Thoracic aorta (tissue), 2 donors: Measurements from ENCODE around the gene EIF3A. TPM values are rescaled to one million over a fixed set of nuclear protein-coding genes. Genes with fewer than 3 reads are reported as not detected.
"Not testable (repeated sequence)": the region's sequence is repeated elsewhere in the genome, so short reads cannot be mapped to it uniquely, and the experiment has no call there.

Experiments used
- ATAC-seq: fragments of 150-250 bp; one replicate; pipeline ENCODE4 v1.8.0; 2017; ENCODE audit warnings: low read depth; ENCODE audit not compliant: insufficient number of reproducible peaks, low FRiP score
- DNase-seq: peaks from one replicate; pipeline ENCODE4 v3.0.0-alpha.2; 2020; ENCODE audit warnings: low spot score
- H3K27ac ChIP-seq, 2 donors: fragments of 200-600 bp; sonication (generic); 1 replicate in 1 of 2; 2 replicates in 1 of 2; pipeline ENCODE4 v1.5.1; 2016; ENCODE audit warnings: mild to moderate bottlenecking in 2 of 2, moderate library complexity in 2 of 2
- H3K27me3 ChIP-seq: fragments of 200-600 bp; sonication (generic); replicated peaks from 2 replicates; pipeline ENCODE4 v1.6.0; 2016; ENCODE audit warnings: mild to moderate bottlenecking; ENCODE audit not compliant: insufficient read depth
- H3K36me3 ChIP-seq: fragments of 200-600 bp; sonication (generic); one replicate; pipeline ENCODE4 v1.5.1; 2016
- H3K4me1 ChIP-seq, 2 donors: fragments of 200-600 bp; sonication (generic); 1 replicate in 1 of 2; 2 replicates in 1 of 2; pipeline versions ENCODE4 v1.5.1 to v1.6.0; 2016; ENCODE audit warnings: low read depth in 2 of 2, mild to moderate bottlenecking in 1 of 2; ENCODE audit not compliant: control insufficient read depth in 1 of 2
- H3K4me3 ChIP-seq: fragments of 200-600 bp; sonication (generic); 2 replicates; pipeline ENCODE4 v1.5.1; 2016; ENCODE audit warnings: mild to moderate bottlenecking
- H3K9me3 ChIP-seq: fragments of 200-600 bp; sonication (generic); 2 replicates; pipeline ENCODE4 v1.5.1; 2016
- total RNA-seq, 2 donors: library from RNA; depleted of rRNA; stranded (reverse); fragments of >200 nt; gene quantifications; one replicate each; pipeline versions ENCODE4 v1.1.0 to v1.2.3, GENCODE V29; 2016
- TF ChIP-seq, protein P1 (sequence below): fragments of 200-600 bp; sonication (generic); IDR thresholded peaks from one replicate; pipeline ENCODE4 v1.5.1; 2019; ENCODE audit warnings: antibody characterized with exemption

The EIF3A gene
- total RNA-seq, 2 donors from 2014 or later: 70.8 to 135 TPM

DNA sequence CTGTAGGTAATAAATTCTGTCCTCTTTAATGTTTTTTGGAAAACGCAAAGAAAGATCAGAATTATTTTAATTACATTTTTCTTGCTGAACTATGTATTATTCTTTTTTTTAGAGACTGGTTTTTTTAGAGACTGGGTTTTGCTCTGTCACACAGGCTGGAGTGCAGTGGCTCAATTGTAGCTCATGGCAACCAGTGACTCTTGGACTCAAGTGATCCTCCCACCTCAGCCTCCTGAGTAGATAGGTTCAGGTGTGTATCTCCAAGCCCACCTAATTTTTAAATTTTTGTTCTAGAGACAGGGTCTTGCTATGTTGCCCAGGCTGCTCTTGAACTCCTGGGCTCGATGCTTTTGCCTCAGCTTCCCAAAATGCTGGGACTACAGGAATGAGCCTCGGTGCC, 18.0 kb upstream of the EIF3A start:
- no peak overlapping the region for H3K27ac ChIP-seq
- H3K9me3 ChIP-seq: no peaks in the 10 kb centered on the region
- no peak overlapping the region for H3K4me3 ChIP-seq
- no peaks in the 10 kb centered on the region for H3K36me3 ChIP-seq
- ATAC-seq: no peak
- H3K27me3 ChIP-seq: no peaks in the 10 kb centered on the region
- H3K4me1 ChIP-seq: no peaks in the 10 kb centered on the region
- TF ChIP-seq, protein P1, sequence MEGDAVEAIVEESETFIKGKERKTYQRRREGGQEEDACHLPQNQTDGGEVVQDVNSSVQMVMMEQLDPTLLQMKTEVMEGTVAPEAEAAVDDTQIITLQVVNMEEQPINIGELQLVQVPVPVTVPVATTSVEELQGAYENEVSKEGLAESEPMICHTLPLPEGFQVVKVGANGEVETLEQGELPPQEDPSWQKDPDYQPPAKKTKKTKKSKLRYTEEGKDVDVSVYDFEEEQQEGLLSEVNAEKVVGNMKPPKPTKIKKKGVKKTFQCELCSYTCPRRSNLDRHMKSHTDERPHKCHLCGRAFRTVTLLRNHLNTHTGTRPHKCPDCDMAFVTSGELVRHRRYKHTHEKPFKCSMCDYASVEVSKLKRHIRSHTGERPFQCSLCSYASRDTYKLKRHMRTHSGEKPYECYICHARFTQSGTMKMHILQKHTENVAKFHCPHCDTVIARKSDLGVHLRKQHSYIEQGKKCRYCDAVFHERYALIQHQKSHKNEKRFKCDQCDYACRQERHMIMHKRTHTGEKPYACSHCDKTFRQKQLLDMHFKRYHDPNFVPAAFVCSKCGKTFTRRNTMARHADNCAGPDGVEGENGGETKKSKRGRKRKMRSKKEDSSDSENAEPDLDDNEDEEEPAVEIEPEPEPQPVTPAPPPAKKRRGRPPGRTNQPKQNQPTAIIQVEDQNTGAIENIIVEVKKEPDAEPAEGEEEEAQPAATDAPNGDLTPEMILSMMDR: no peak
- no peak for DNase-seq

DNA sequence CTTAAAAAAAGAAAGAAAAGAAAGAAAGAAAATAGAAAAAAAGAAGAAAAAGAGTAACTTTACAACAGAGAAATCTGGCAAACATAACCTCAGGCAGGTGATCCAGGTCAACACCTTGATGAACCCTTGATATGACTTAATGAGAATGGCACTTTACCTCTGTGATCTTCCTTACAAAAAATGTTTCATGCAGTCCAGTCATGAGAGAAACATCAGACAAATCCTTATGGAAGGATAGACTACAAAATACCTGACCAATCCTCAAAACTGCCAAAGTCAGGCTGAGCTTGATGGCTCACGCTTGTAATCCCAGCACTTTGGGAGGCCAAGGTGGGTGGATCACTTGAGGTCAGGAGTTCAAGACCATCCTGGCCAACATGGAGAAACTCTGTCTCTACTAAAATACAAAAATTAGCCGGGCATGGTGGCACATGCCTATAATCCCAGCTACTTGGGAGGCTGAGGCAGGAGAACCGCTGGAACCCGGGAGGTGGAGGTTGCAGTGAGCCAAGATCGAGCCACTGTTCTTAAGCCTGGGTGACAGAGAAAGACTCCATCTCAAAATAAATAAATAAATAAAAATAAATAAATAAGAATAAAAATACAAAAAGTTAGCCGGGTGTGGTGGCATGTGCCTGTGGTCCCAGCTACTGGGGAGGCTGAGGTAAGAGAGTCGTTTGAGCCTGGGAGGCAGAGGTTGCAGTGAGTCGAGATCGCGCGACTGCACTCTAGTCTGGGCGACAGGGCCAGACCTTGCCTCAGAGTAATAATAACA, 16.2 kb upstream of the EIF3A start:
- H3K27me3 ChIP-seq, H3K4me1 ChIP-seq, H3K4me3 ChIP-seq, H3K27ac ChIP-seq, DNase-seq, H3K36me3 ChIP-seq, H3K9me3 ChIP-seq, ATAC-seq: not testable (repeated sequence)

DNA sequence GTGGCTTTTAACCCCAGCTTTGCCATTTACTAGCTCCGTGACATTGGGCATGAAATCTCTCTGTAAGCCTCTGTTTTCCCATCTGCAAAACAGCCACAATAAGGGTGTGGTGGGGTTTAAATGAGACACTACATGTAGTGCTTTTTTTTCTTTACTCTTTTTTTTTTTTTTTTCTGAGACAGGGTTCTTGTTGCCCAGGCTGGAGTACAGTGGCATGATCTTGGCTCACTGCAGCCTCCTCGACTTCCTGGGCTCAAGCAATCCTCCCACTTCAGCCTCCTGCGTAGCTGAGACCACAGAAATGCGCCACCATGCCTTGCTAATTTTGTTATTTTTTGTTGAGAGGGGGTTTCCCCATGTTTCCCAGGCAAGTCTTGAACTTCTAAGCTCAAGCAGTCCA, 15.0 kb upstream of the EIF3A start:
- no peaks in the 10 kb centered on the region for H3K4me1 ChIP-seq
- no peak for DNase-seq
- TF ChIP-seq, protein P1: no peak
- H3K9me3 ChIP-seq: no peaks in the 10 kb centered on the region
- H3K27me3 ChIP-seq: no peaks in the 10 kb centered on the region
- no peak for ATAC-seq
- H3K36me3 ChIP-seq: no peaks in the 10 kb centered on the region
- H3K4me3 ChIP-seq: no peak overlapping the region
- H3K27ac ChIP-seq: no peak overlapping the region

DNA sequence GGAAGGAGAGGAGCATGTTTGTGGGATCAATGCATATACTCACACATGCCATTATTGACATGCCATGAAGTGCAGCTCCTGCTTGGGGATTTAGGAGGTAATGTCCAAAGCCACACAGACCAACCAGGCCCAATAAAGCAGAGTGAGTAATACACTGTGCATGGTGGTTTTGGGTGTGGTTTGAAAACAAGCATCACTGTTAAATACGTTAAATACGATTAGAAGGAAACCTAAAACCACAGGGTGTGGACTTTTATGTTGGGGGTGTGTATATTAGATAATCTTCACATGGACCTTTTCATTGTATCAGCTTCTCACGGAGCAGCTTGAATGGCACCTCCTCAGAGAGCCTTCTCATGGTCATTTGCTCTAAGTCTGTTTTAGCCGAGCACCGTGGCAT, 10.4 kb upstream of the EIF3A start:
- DNase-seq: no peak
- TF ChIP-seq, protein P1: no peak
- no peaks in the 10 kb centered on the region for H3K36me3 ChIP-seq
- ATAC-seq: no peak
- H3K27me3 ChIP-seq: no peaks in the 10 kb centered on the region
- H3K27ac ChIP-seq: no peak overlapping the region
- H3K9me3 ChIP-seq: no peaks in the 10 kb centered on the region
- no peaks in the 10 kb centered on the region for H3K4me1 ChIP-seq
- no peak overlapping the region for H3K4me3 ChIP-seq

DNA sequence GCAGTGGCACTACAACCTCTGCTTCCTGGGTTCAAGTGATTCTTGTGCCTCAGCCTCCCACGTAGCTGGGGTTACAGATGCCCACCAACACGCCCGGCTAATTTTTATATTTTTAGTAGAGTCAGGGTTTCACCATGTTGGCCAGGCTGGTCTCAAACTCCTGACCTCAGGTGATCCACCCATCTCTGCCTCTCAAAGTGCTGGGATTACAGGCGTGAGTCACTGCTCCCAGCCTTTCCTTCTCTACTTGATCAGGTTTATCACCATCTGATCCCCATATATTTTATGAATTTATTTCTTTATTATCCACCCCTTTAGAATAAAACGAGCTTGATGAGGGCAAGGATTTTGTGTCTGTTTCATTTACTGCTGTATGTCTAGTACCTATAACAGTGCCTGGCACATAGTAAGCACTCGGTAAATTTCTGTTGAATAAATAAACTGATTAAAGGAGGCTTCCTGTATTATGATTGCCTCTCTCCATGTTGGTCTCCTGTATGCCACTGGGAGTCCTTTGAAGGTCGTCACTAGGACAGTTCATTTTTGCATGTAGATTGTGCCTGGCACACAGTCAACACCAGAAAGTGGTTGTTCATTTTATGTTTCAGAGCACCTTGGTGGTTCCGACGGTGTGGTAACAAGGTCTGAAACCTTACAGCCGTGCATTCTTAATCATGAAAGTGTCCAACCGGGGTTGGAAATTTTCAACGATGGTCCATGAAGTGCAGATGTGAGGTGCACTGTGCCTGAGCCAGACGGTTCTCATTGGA, 9.6 kb upstream of the EIF3A start:
- Histone ChIP-seq H3K9me3 (no peaks in the 10 kb centered on the region), H3K27me3 (no peaks in the 10 kb centered on the region), H3K4me1 (no peaks in the 10 kb centered on the region), H3K36me3 (no peaks in the 10 kb centered on the region), H3K27ac (no peak overlapping the region), H3K4me3 (no peak overlapping the region)
- DNase-seq (no peak), ATAC-seq (no peak)
- TF ChIP-seq, protein P1: no peak
